ENCODE data around the gene COL6A5.

DNA sequence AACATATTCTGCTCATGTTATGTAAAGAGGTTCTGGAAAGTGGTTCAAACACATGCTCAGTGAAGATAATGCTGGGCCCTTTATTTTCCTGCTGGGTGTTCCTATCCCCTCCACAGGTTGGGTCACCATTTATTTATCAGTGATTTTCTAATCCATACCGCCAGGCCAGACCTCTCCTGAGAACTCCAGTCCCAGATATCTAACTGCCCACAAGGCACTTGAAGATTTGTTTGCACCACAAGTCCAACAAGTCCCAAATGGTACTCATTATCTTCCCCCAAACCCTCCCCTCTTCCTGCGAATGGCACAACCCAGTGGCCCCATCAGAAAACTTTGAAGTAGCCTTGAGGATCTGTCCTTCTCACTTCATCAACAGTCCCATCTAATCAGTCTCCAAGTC is 176.9 kb downstream of the COL6A5 start:
- TF ChIP-seq, protein P1, sequence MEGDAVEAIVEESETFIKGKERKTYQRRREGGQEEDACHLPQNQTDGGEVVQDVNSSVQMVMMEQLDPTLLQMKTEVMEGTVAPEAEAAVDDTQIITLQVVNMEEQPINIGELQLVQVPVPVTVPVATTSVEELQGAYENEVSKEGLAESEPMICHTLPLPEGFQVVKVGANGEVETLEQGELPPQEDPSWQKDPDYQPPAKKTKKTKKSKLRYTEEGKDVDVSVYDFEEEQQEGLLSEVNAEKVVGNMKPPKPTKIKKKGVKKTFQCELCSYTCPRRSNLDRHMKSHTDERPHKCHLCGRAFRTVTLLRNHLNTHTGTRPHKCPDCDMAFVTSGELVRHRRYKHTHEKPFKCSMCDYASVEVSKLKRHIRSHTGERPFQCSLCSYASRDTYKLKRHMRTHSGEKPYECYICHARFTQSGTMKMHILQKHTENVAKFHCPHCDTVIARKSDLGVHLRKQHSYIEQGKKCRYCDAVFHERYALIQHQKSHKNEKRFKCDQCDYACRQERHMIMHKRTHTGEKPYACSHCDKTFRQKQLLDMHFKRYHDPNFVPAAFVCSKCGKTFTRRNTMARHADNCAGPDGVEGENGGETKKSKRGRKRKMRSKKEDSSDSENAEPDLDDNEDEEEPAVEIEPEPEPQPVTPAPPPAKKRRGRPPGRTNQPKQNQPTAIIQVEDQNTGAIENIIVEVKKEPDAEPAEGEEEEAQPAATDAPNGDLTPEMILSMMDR (IDR thresholded peaks at IDR 0.05) = no peak
- TF ChIP-seq POLR2A (IDR thresholded peaks at IDR 0.05) (no peak), EP300 (IDR thresholded peaks at IDR 0.05) (no peak)

All from ovary (tissue), 3 donors.